ENCODE measurements around the gene APOC3.
A peak's percentile ranks its signal among the peaks of the same experiment; 100 is the strongest.

The APOC3 gene

GRCh38 chr11:116849060-116849459 is 19.4 kb downstream of the APOC3 start:
- no peak for DNase-seq

GRCh38 chr11:116849486-116849885 is 19.8 kb downstream of the APOC3 start:
- no peak for DNase-seq

GRCh38 chr11:116851626-116852025 is 21.9 kb downstream of the APOC3 start:
- DNase-seq, result peak in 1 of 51 donors; percentile 27

GRCh38 chr11:116852261-116853031 is 22.7 kb downstream of the APOC3 start:
- DNase-seq, result peak in 2 of 51 donors; percentile 5 to 14

- DNase-seq, result no peak
These were observed 23.9 kb downstream of the APOC3 start for GRCh38 chr11:116853461-116854073.

- no peak for DNase-seq
These were observed 25.7 kb downstream of the APOC3 start for GRCh38 chr11:116855413-116855812.

GRCh38 chr11:116856423-116856822 is 26.7 kb downstream of the APOC3 start:
- no peak for DNase-seq

GRCh38 chr11:116857316-116857715 is 27.6 kb downstream of the APOC3 start:
- no peak for DNase-seq

- no peak for DNase-seq
These were observed 28.2 kb downstream of the APOC3 start for GRCh38 chr11:116857936-116858335.

GRCh38 chr11:116859175-116859574 is 29.5 kb downstream of the APOC3 start:
- no peak for DNase-seq

- DNase-seq, result no peak
These were observed 30.6 kb downstream of the APOC3 start for GRCh38 chr11:116860303-116860702.

GRCh38 chr11:116861539-116861938 is 31.8 kb downstream of the APOC3 start:
- DNase-seq, result no peak

- no peak for DNase-seq
These were observed 32.5 kb downstream of the APOC3 start for GRCh38 chr11:116862185-116862584.

GRCh38 chr11:116862951-116863350 is 33.2 kb downstream of the APOC3 start:
- no peak for DNase-seq

GRCh38 chr11:116864531-116864930 is 34.8 kb downstream of the APOC3 start:
- DNase-seq, result no peak

GRCh38 chr11:116865696-116866095 is 36.0 kb downstream of the APOC3 start:
- DNase-seq, result no peak

- no peak for DNase-seq
These were observed 37.2 kb downstream of the APOC3 start for GRCh38 chr11:116866804-116867455.

GRCh38 chr11:116867619-116868018 is 37.9 kb downstream of the APOC3 start:
- no peak for DNase-seq

- DNase-seq, result no peak
These were observed 38.4 kb downstream of the APOC3 start for GRCh38 chr11:116868066-116868465.

- DNase-seq, result peak in 9 of 51 donors; percentile 17 to 68 (median 30)
These were observed 39.9 kb downstream of the APOC3 start for GRCh38 chr11:116869610-116870009.

GRCh38 chr11:116870054-116870453 is 40.3 kb downstream of the APOC3 start:
- no peak for DNase-seq

GRCh38 chr11:116871248-116871647 is 41.5 kb downstream of the APOC3 start:
- DNase-seq, result no peak

- no peak for DNase-seq
These were observed 43.7 kb downstream of the APOC3 start for GRCh38 chr11:116873381-116873780.

Measured in hypothalamus (tissue), 51 donors.